SU-DHL-6 (cell line): ENCODE measurements around the gene AOC2.
"Not testable (repeated sequence)": the region's sequence is repeated elsewhere in the genome, so short reads cannot be mapped to it uniquely, and the experiment has no call there.

Experiments used
- CTCF ChIP-seq: fragments of 200-600 bp; sonication (generic); IDR thresholded peaks from one replicate; pipeline ENCODE4 v1.5.1; 2017; ENCODE audit warnings: antibody characterized with exemption, mild to moderate bottlenecking, low read length, moderate library complexity; ENCODE audit not compliant: insufficient read depth, poor library complexity, severe bottlenecking
- EZH2phosphoT487 ChIP-seq: fragments of 200-600 bp; sonication (generic), shearing (Covaris generic); conservative IDR thresholded peaks from 2 replicates; pipeline ENCODE4 v1.6.1; 2018; ENCODE audit warnings: mild to moderate bottlenecking, antibody characterized with exemption, low read length, moderate library complexity, mixed read lengths

- not testable (repeated sequence) for TF ChIP-seq CTCF, EZH2phosphoT487
Measured at GRCh38 chr17:42867694-42868261, 23.4 kb downstream of the AOC2 start.
